SK-N-SH (cell line): ENCODE data around the gene CITED1.

Source experiments
- EZH2phosphoT487 ChIP-seq: fragments of 200-600 bp; sonication (generic); IDR thresholded peaks from 2 replicates; pipeline ENCODE4 v1.6.1; 2017; ENCODE audit warnings: low read depth, mixed run types, mild to moderate bottlenecking, antibody characterized with exemption, moderate library complexity, borderline replicate concordance
- TF ChIP-seq, protein P1 (sequence below): fragments of 200-600 bp; sonication (generic); IDR thresholded peaks from 2 replicates; pipeline ENCODE4 v1.6.1; 2017; ENCODE audit warnings: antibody characterized with exemption, mild to moderate bottlenecking, moderate library complexity

DNA sequence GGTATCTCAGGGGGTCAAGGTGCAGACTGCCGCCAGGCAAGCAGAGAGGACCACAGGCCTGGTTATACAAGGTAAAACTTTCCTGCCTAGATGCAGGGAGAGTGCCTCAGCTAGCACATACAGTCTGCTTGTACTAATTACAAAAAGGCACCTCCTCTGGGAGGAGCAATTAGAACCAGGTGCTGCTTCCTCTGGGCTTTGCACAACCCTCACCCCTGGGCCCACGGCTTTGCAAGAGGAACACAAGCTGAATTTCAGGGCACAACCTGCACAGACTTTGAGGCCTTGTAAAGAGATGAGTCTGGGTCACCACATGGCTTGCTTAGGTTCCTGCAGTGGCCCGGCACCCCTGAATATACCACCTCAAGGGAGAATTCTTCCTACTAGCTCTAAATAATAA lies 9.2 kb upstream of the CITED1 start:
- TF ChIP-seq, protein P1, sequence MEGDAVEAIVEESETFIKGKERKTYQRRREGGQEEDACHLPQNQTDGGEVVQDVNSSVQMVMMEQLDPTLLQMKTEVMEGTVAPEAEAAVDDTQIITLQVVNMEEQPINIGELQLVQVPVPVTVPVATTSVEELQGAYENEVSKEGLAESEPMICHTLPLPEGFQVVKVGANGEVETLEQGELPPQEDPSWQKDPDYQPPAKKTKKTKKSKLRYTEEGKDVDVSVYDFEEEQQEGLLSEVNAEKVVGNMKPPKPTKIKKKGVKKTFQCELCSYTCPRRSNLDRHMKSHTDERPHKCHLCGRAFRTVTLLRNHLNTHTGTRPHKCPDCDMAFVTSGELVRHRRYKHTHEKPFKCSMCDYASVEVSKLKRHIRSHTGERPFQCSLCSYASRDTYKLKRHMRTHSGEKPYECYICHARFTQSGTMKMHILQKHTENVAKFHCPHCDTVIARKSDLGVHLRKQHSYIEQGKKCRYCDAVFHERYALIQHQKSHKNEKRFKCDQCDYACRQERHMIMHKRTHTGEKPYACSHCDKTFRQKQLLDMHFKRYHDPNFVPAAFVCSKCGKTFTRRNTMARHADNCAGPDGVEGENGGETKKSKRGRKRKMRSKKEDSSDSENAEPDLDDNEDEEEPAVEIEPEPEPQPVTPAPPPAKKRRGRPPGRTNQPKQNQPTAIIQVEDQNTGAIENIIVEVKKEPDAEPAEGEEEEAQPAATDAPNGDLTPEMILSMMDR: no peak
- TF ChIP-seq EZH2phosphoT487: no peak
